Suprapubic skin (tissue), 4 donors: ENCODE measurements around the gene CCDC9B. TPM values are rescaled to one million over a fixed set of nuclear protein-coding genes. Genes with fewer than 3 reads are reported as not detected.

Source experiments
- DNase-seq, 2 donors: peaks; one replicate each; pipeline ENCODE4 v3.0.0-alpha.2; 2019; ENCODE audit warnings: low spot score in 2 of 2
- H3K27ac ChIP-seq: fragments of 200-600 bp; sonication (generic); one replicate; pipeline ENCODE4 v1.5.1; 2019
- H3K27me3 ChIP-seq: fragments of 200-600 bp; sonication (generic); one replicate; pipeline ENCODE4 v1.5.1; 2019
- H3K36me3 ChIP-seq: fragments of 200-600 bp; sonication (generic); one replicate; pipeline ENCODE4 v1.5.1; 2019
- H3K4me1 ChIP-seq: fragments of 200-600 bp; sonication (generic); one replicate; pipeline ENCODE4 v1.5.1; 2019
- H3K4me3 ChIP-seq: fragments of 200-600 bp; sonication (generic); one replicate; pipeline ENCODE4 v1.5.1; 2019; ENCODE audit warnings: mild to moderate bottlenecking
- H3K9me3 ChIP-seq: fragments of 200-600 bp; sonication (generic); one replicate; pipeline ENCODE4 v1.5.1; 2019
- CTCF ChIP-seq, 2 donors: fragments of 200-600 bp in 1 of 2; fragments of 450-650 bp in 1 of 2; sonication (generic) in 1 of 2; IDR thresholded peaks; one replicate each; pipeline ENCODE4 v1.5.1; 2016 to 2019; ENCODE audit warnings: antibody characterized with exemption in 2 of 2, mild to moderate bottlenecking in 1 of 2, moderate library complexity in 1 of 2
- EP300 ChIP-seq: sonication (generic); formaldehyde crosslinking; IDR thresholded peaks from one replicate; pipeline ENCODE4 v1.6.1; 2017; ENCODE audit warnings: antibody characterized with exemption
- POLR2A ChIP-seq, 2 donors: fragments of 450-650 bp; IDR thresholded peaks; one replicate each; pipeline ENCODE4 v1.6.1; 2017; ENCODE audit warnings: antibody characterized with exemption in 2 of 2, mild to moderate bottlenecking in 2 of 2, moderate library complexity in 2 of 2
- POLR2AphosphoS5 ChIP-seq, 3 donors: sonication (generic); formaldehyde crosslinking; IDR thresholded peaks; one replicate each; pipeline ENCODE4 v1.6.1; 2017; ENCODE audit warnings: antibody characterized with exemption in 3 of 3
- WGBS: methylation state at CpG from one replicate; pipeline ENCODE4 v1.1.5; 2018; 5-methylcytosine and 5-hydroxymethylcytosine counted together
- total RNA-seq, 4 donors: library from RNA; depleted of rRNA; stranded (reverse); fragments of >200 nt; gene quantifications; one replicate each; pipeline ENCODE4 v1.1.0, GENCODE V29; 2016

CCDC9B gene
- total RNA-seq, 4 donors from 2014 or later, result 6.1 to 47.9 (median 10.9) TPM

- H3K36me3 ChIP-seq, result no peaks in the 10 kb centered on the region
- TF ChIP-seq CTCF (IDR thresholded peaks at IDR 0.05) (no peak), EP300 (no peak), POLR2AphosphoS5 (IDR thresholded peaks at IDR 0.05) (no peak), POLR2A (IDR thresholded peaks at IDR 0.05) (no peak)
- H3K27me3 ChIP-seq, result no peaks in the 10 kb centered on the region
- peaks cover 37% of the 10 kb centered on the region for H3K4me1 ChIP-seq
- WGBS, result 77% methylated on average over 5 of the region's 6 CpGs
- H3K4me3 ChIP-seq, result no peak overlapping the region
- no peaks in the 10 kb centered on the region for H3K9me3 ChIP-seq
- DNase-seq, result no peak
- H3K27ac ChIP-seq, result no peak overlapping the region
Observed at GRCh38 chr15:40345867-40346578, 5.3 kb upstream of the CCDC9B start.

GRCh38 chr15:40345225-40345866, 4.6 kb upstream of the CCDC9B start:
- Histone ChIP-seq H3K36me3 (no peaks in the 10 kb centered on the region), H3K9me3 (no peaks in the 10 kb centered on the region), H3K27me3 (no peaks in the 10 kb centered on the region), H3K27ac (no peak overlapping the region), H3K4me3 (no peak overlapping the region), H3K4me1 (peaks cover 44% of the 10 kb centered on the region)
- 80% methylated on average over 5 of the region's 10 CpGs for WGBS
- TF ChIP-seq POLR2A (IDR thresholded peaks at IDR 0.05) (no peak), EP300 (no peak)
- no peak for DNase-seq

DNA sequence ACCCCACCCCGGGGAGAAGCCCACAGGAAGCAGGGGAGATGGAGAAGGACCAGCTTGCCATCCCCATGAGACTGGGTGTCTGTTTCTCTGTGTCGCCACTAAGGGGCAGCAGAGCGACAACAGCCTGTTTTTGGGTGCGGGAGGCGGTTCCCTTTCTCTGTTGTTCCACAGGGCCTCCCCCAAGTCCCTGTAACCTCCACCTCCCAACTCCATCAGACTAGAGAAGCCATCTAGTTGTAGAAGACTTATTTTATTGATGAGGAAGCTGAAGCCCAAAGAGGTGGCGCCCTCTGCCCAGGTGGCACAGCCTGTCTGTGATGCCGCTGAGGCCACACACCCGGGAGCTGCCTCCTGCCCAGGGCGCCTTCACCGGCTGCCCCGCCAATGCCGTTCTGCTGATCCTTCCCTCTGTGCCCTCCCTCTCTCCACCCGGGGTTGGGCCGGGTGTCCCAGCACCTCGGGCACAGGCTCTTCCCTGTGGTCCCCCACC, 3.9 kb upstream of the CCDC9B start:
- H3K9me3 ChIP-seq, result no peaks in the 10 kb centered on the region
- no peak for DNase-seq
- no peaks in the 10 kb centered on the region for H3K27me3 ChIP-seq
- H3K27ac ChIP-seq, result no peak overlapping the region
- peaks cover 50% of the 10 kb centered on the region for H3K4me1 ChIP-seq
- TF ChIP-seq CTCF (IDR thresholded peaks at IDR 0.05) (peak; percentile 71 to 83), POLR2AphosphoS5 (IDR thresholded peaks at IDR 0.05) (no peak)
- 42% methylated on average over 8 of the region's 15 CpGs for WGBS
- no peak overlapping the region for H3K4me3 ChIP-seq
- H3K36me3 ChIP-seq, result no peaks in the 10 kb centered on the region

GRCh38 chr15:40344217-40344616, 3.5 kb upstream of the CCDC9B start:
- H3K4me1 ChIP-seq, result peaks cover 55% of the 10 kb centered on the region
- TF ChIP-seq POLR2AphosphoS5 (IDR thresholded peaks at IDR 0.05), result no peak
- no peaks in the 10 kb centered on the region for H3K36me3 ChIP-seq
- no peak overlapping the region for H3K27ac ChIP-seq
- 57% methylated on average over 5 of the region's 6 CpGs for WGBS
- no peak for DNase-seq
- no peaks in the 10 kb centered on the region for H3K27me3 ChIP-seq
- H3K9me3 ChIP-seq, result no peaks in the 10 kb centered on the region
- no peak overlapping the region for H3K4me3 ChIP-seq

- Histone ChIP-seq H3K36me3 (no peaks in the 10 kb centered on the region), H3K9me3 (no peaks in the 10 kb centered on the region), H3K27ac (peak overlapping the region; percentile 22), H3K27me3 (no peaks in the 10 kb centered on the region), H3K4me3 (no peak overlapping the region), H3K4me1 (peaks cover 62% of the 10 kb centered on the region)
- TF ChIP-seq POLR2A (IDR thresholded peaks at IDR 0.05) (no peak), EP300 (no peak), CTCF (IDR thresholded peaks at IDR 0.05) (no peak), POLR2AphosphoS5 (IDR thresholded peaks at IDR 0.05) (no peak)
- no peak for DNase-seq
- 83% methylated on average over 10 of the region's 10 CpGs for WGBS
Observed at GRCh38 chr15:40343512-40343911, 2.8 kb upstream of the CCDC9B start.
